K562 (cell line): ENCODE results near the gene ADGRG1. TPM values are rescaled to one million over a fixed set of nuclear protein-coding genes. Genes with fewer than 3 reads are reported as not detected.

Experiments
- ATAC-seq: fragments of 200-7000 bp; cut with Tn5 transposase; 3 replicates; pipeline ENCODE4 v1.9.1; 2020; ENCODE audit warnings: moderate library complexity
- BruUV-seq: library from RNA; stranded (reverse); fragments of 400-500 nt; replicated peaks from 2 replicates; lab custom pipeline; 2021; lab: Mats Ljungman, UMichigan
- CTCF ChIA-PET: fragments of 300-600 bp; formaldehyde crosslinking; extraction: SDS; loops from one replicate; lab custom pipeline; 2021; ENCODE audit warnings: low intra/inter-chr PET ratio; lab: Yijun Ruan, JAX
- POLR2A ChIA-PET: fragments of 300-600, 350-650 bp; sonication (Branson Sonifier 250); formaldehyde crosslinking; extraction: SDS; loops from one replicate; lab custom pipeline; 2021; ENCODE audit warnings: antibody characterized with exemption, inconsistent platforms; lab: Yijun Ruan, JAX
- DNase-seq, 4 experiments: peaks; one replicate each; pipeline versions ENCODE4 v3.0.0 to v3.0.0-alpha.2; 2011 to 2018; ENCODE audit warnings: low spot score in 3 of 4, mixed read lengths in 3 of 4; ENCODE audit errors: extremely low read depth in 1 of 4
- FAIRE-seq: peaks from 2 replicates; lab custom pipeline; 2011; peaks lifted over from hg19 to GRCh38; lab: Jason Lieb, UNC
- H2AFZ ChIP-seq: 2 replicates; pipeline ENCODE4 v1.6.0; 2011; ENCODE audit warnings: low read depth, low read length, control low read depth, inconsistent platforms
- H3K27ac ChIP-seq: fragments of 200-600 bp; 3 replicates; pipeline ENCODE4 v1.8.0; 2011; ENCODE audit warnings: low read depth, mild to moderate bottlenecking, control low read depth, inconsistent platforms, low read length, moderate library complexity, mixed read lengths; ENCODE audit errors: extremely low read depth
- H3K27me3 ChIP-seq, 2 experiments: fragments of 300-600 bp in 1 of 2; 2 replicates in 1 of 2; 3 replicates in 1 of 2; pipeline versions ENCODE4 v1.6.0 to v1.8.0; 2011; ENCODE audit warnings: inconsistent platforms in 2 of 2, low read length in 2 of 2, mild to moderate bottlenecking in 1 of 2, mixed read lengths in 1 of 2, moderate library complexity in 1 of 2; ENCODE audit not compliant: control insufficient read depth in 2 of 2, insufficient read depth in 2 of 2
- H3K36me3 ChIP-seq: fragments of 300-600 bp; 3 replicates; pipeline ENCODE4 v1.8.0; 2011; ENCODE audit warnings: mild to moderate bottlenecking, low read length, inconsistent platforms; ENCODE audit not compliant: control insufficient read depth, insufficient read depth
- H3K4me1 ChIP-seq, 2 experiments: fragments of 200-600 bp in 1 of 2; replicated peaks in 1 of 2; 2 replicates in 1 of 2; 3 replicates in 1 of 2; pipeline versions ENCODE4 v1.5.1 to v1.8.0; 2011; ENCODE audit warnings: inconsistent platforms in 2 of 2, low read length in 2 of 2, mild to moderate bottlenecking in 1 of 2, mixed read lengths in 1 of 2, moderate library complexity in 1 of 2; ENCODE audit not compliant: control insufficient read depth in 2 of 2, insufficient read depth in 2 of 2
- H3K4me2 ChIP-seq: 2 replicates; pipeline ENCODE4 v1.6.1; 2011; ENCODE audit warnings: low read length, control low read depth, inconsistent platforms, mixed read lengths; ENCODE audit not compliant: insufficient read depth
- H3K4me3 ChIP-seq: fragments of 200-600 bp; sonication (generic), shearing (Covaris generic); 2 replicates; pipeline ENCODE4 v1.5.1; 2016; ENCODE audit warnings: control low read depth, inconsistent platforms
- H3K79me2 ChIP-seq: fragments of 200-600 bp; 3 replicates; pipeline ENCODE4 v1.8.0; 2011; ENCODE audit warnings: low read length, inconsistent platforms; ENCODE audit not compliant: control insufficient read depth, insufficient read depth
- H3K9ac ChIP-seq, 2 experiments: 2 replicates each; pipeline versions ENCODE4 v1.6.0 to v1.6.1; 2011; ENCODE audit warnings: low read depth in 2 of 2, low read length in 2 of 2, control low read depth in 1 of 2, inconsistent platforms in 1 of 2, mild to moderate bottlenecking in 1 of 2, mixed read lengths in 1 of 2; ENCODE audit not compliant: insufficient read depth in 1 of 2
- H3K9me1 ChIP-seq: one replicate; pipeline ENCODE4 v1.6.0; 2011; ENCODE audit warnings: inconsistent platforms, mild to moderate bottlenecking, low read length, moderate library complexity; ENCODE audit not compliant: control insufficient read depth, insufficient read depth
- H3K9me3 ChIP-seq: replicated peaks from 2 replicates; pipeline ENCODE4 v1.5.1; 2011; ENCODE audit warnings: low read depth, low read length, inconsistent platforms; ENCODE audit not compliant: control insufficient read depth, insufficient read depth
- H4K20me1 ChIP-seq: replicated peaks from 2 replicates; pipeline ENCODE4 v1.6.1; 2011; ENCODE audit warnings: low read length, inconsistent platforms, mixed read lengths; ENCODE audit not compliant: control insufficient read depth, insufficient read depth
- MAZ ChIP-seq, 2 experiments: fragments of 450-650 bp in 1 of 2; sonication (generic) in 1 of 2; formaldehyde crosslinking; IDR thresholded peaks in 1 of 2; conservative IDR thresholded peaks in 1 of 2; 2 replicates each; pipeline versions ENCODE4 v1.4.0 to v1.5.0; 2020; ENCODE audit warnings: mild to moderate bottlenecking in 1 of 2, missing genetic modification reagents in 1 of 2
- PHF21A ChIP-seq: fragments of 450-650 bp; IDR thresholded peaks from 2 replicates; pipeline ENCODE4 v1.6.1; 2017; ENCODE audit warnings: low read depth, borderline replicate concordance
- SMAD1 ChIP-seq: fragments of 150-350 bp; IDR thresholded peaks from 2 replicates; pipeline ENCODE4 v1.6.1; 2014; ENCODE audit warnings: low read length, low read depth; ENCODE audit not compliant: partially characterized antibody
- TBP ChIP-seq: optimal IDR thresholded peaks from 2 replicates; pipeline ENCODE3; 2011; ENCODE audit warnings: low read depth, low read length, improper control_type of control experiment
- TCF7 ChIP-seq: sonication (generic); IDR thresholded peaks from 2 replicates; pipeline ENCODE4 v1.6.1; 2016; ENCODE audit warnings: antibody characterized with exemption, borderline replicate concordance
- ZNF696 ChIP-seq: fragments of 250-450 bp; sonication (Bioruptor Pico); conservative IDR thresholded peaks from 2 replicates; pipeline ENCODE4 v1.4.0; 2020; ENCODE audit warnings: mild to moderate bottlenecking, moderate library complexity
- WGBS: fragments of 100-300 bp; shearing (Covaris generic); methylation state at CpG from one replicate; pipeline ENCODE4 v1.1.6; 2016; ENCODE audit warnings: low coverage, mixed read lengths; ENCODE audit not compliant: insufficient coverage; ENCODE audit errors: missing lambda C conversion rate; 5-methylcytosine and 5-hydroxymethylcytosine counted together
- in situ Hi-C: fragments of 300-500 bp; cut with MboI; formaldehyde crosslinking; loops from 4 replicates; pipeline ENCODE4 v1.15.0; 2018; ENCODE audit warnings: inconsistent platforms, mixed read lengths
- intact Hi-C: fragments of 100-400 bp; cut with micrococcal nuclease; formaldehyde crosslinking; loops from 2 replicates; pipeline ENCODE4 v1.14.2; 2022
- polyA plus RNA-seq, 8 experiments: library from polyadenylated mRNA; depleted of rRNA in 4 of 8; stranded (reverse) in 5 of 8; unstranded in 3 of 8; fragments of >200 nt; fragmentation: Nextera tagmentation in 2 of 8; fragmentation: Illumina TruSeq in 1 of 8; extraction: Ambion mirVana in 2 of 8; extraction: Trizol in 1 of 8; gene quantifications; 2 replicates each; pipeline versions ENCODE4 v1.2.1 to v1.2.3, GENCODE V29; 2011 to 2014; ENCODE audit warnings: inconsistent platforms in 1 of 8, missing spikeins in 1 of 8
- total RNA-seq, 7 experiments: library from RNA; depleted of rRNA in 6 of 7; stranded (reverse); fragments of >200 nt in 6 of 7; fragmentation: Illumina TruSeq in 2 of 7; extraction: Trizol in 2 of 7; gene quantifications; 2 replicates each; pipeline versions ENCODE4 v1.2.1 to v1.2.3, GENCODE V29; 2011 to 2021; ENCODE audit warnings: low replicate concordance in 1 of 7
- TF ChIP-seq, protein P1 (sequence below): fragments of 250-450 bp; sonication (Bioruptor Pico); IDR thresholded peaks from 2 replicates; pipeline ENCODE4 v1.8.0; 2021; ENCODE audit warnings: mild to moderate bottlenecking, moderate library complexity
- TF ChIP-seq, protein P2 (sequence below): IDR thresholded peaks from 3 replicates; pipeline ENCODE4 v1.6.1; 2011; ENCODE audit warnings: borderline replicate concordance, mild to moderate bottlenecking, moderate library complexity; ENCODE audit not compliant: insufficient read length; ENCODE audit errors: extremely low read depth
- TF ChIP-seq, protein P3 (sequence below), 3 experiments: fragments of 200-800 bp in 1 of 3; fragments of 250-450 bp in 1 of 3; fragments of 450-650 bp in 1 of 3; sonication (Bioruptor Pico) in 1 of 3; sonication (Bioruptor generic) in 1 of 3; formaldehyde crosslinking in 1 of 3; IDR thresholded peaks; 2 replicates each; pipeline versions ENCODE4 v1.6.1 to v1.8.0; 2016 to 2022; ENCODE audit warnings: mild to moderate bottlenecking in 2 of 3, missing genetic modification characterization in 2 of 3, missing compliant biosample characterization in 1 of 3, moderate library complexity in 1 of 3
- TF ChIP-seq, protein P4 (sequence below): fragments of 450-650 bp; formaldehyde crosslinking; IDR thresholded peaks from 2 replicates; pipeline ENCODE4 v1.4.0; 2022; ENCODE audit warnings: missing genetic modification characterization

Gene ADGRG1
- total and polyA plus RNA-seq, 9 of the 15 experiments (the other 6 are each of a cell fraction or from before 2014, with no cell fraction given): 0.04 to 0.31 (median 0.16) TPM; not detected in 6

DNA sequence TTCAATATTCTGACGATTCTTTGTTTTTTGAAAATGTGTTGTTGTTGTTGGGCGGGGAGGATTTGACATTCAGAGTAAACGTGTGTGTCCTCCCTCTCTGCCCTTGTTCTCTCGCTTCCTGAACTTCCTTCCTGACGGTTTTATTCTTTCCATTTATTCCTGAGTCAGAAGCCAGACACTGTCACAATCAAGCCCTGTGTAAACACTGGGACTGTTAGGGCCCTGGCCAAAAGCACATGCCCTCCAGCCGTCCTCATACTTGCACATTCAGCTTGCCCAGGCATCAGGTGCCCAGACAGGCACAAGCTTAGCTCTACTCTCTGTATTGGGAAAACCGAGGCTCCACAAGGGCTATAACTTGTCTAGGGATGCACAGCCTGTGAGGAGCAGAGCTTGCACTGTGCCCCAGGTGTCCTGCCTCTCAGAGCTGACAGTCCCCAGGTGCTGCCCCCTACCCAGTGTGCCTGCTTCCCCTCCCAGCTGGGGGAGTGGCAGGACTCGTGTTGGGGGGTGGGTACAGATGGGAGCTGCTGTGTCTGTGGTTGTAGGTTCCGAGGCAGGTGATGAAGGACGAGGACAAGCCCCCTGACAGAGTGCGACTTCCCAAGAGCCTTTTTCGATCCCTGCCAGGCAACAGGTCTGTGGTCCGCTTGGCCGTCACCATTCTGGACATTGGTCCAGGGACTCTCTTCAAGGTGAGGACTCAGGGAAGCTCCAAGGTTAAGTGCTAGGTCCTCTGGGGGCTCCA lies 49.4 kb downstream of the ADGRG1 start:
- no peaks in the 10 kb centered on the region for H3K9me1 ChIP-seq
- TF ChIP-seq, protein P1, sequence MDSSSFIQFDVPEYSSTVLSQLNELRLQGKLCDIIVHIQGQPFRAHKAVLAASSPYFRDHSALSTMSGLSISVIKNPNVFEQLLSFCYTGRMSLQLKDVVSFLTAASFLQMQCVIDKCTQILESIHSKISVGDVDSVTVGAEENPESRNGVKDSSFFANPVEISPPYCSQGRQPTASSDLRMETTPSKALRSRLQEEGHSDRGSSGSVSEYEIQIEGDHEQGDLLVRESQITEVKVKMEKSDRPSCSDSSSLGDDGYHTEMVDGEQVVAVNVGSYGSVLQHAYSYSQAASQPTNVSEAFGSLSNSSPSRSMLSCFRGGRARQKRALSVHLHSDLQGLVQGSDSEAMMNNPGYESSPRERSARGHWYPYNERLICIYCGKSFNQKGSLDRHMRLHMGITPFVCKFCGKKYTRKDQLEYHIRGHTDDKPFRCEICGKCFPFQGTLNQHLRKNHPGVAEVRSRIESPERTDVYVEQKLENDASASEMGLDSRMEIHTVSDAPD: no peak
- TF ChIP-seq ZNF696 (CRISPR knock-in tag) (no peak), SMAD1 (no peak), MAZ (CRISPR knock-in tag; conservative IDR thresholded peaks at IDR 0.05 in 1 of 2, IDR thresholded peaks at IDR 0.05 in 1 of 2) (no peak), TCF7 (no peak), TBP (no peak), PHF21A (no peak)
- TF ChIP-seq, protein P2, sequence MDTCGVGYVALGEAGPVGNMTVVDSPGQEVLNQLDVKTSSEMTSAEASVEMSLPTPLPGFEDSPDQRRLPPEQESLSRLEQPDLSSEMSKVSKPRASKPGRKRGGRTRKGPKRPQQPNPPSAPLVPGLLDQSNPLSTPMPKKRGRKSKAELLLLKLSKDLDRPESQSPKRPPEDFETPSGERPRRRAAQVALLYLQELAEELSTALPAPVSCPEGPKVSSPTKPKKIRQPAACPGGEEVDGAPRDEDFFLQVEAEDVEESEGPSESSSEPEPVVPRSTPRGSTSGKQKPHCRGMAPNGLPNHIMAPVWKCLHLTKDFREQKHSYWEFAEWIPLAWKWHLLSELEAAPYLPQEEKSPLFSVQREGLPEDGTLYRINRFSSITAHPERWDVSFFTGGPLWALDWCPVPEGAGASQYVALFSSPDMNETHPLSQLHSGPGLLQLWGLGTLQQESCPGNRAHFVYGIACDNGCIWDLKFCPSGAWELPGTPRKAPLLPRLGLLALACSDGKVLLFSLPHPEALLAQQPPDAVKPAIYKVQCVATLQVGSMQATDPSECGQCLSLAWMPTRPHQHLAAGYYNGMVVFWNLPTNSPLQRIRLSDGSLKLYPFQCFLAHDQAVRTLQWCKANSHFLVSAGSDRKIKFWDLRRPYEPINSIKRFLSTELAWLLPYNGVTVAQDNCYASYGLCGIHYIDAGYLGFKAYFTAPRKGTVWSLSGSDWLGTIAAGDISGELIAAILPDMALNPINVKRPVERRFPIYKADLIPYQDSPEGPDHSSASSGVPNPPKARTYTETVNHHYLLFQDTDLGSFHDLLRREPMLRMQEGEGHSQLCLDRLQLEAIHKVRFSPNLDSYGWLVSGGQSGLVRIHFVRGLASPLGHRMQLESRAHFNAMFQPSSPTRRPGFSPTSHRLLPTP: no peak
- TF ChIP-seq, protein P3, sequence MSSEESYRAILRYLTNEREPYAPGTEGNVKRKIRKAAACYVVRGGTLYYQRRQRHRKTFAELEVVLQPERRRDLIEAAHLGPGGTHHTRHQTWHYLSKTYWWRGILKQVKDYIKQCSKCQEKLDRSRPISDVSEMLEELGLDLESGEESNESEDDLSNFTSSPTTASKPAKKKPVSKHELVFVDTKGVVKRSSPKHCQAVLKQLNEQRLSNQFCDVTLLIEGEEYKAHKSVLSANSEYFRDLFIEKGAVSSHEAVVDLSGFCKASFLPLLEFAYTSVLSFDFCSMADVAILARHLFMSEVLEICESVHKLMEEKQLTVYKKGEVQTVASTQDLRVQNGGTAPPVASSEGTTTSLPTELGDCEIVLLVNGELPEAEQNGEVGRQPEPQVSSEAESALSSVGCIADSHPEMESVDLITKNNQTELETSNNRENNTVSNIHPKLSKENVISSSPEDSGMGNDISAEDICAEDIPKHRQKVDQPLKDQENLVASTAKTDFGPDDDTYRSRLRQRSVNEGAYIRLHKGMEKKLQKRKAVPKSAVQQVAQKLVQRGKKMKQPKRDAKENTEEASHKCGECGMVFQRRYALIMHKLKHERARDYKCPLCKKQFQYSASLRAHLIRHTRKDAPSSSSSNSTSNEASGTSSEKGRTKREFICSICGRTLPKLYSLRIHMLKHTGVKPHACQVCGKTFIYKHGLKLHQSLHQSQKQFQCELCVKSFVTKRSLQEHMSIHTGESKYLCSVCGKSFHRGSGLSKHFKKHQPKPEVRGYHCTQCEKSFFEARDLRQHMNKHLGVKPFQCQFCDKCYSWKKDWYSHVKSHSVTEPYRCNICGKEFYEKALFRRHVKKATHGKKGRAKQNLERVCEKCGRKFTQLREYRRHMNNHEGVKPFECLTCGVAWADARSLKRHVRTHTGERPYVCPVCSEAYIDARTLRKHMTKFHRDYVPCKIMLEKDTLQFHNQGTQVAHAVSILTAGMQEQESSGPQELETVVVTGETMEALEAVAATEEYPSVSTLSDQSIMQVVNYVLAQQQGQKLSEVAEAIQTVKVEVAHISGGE (CRISPR knock-in tag; IDR thresholded peaks at IDR 0.05): no peak
- TF ChIP-seq, protein P4, sequence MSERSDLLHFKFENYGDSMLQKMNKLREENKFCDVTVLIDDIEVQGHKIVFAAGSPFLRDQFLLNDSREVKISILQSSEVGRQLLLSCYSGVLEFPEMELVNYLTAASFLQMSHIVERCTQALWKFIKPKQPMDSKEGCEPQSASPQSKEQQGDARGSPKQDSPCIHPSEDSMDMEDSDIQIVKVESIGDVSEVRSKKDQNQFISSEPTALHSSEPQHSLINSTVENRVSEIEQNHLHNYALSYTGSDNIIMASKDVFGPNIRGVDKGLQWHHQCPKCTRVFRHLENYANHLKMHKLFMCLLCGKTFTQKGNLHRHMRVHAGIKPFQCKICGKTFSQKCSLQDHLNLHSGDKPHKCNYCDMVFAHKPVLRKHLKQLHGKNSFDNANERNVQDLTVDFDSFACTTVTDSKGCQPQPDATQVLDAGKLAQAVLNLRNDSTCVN (CRISPR knock-in tag): no peak

More for the DNA sequence above, 49.4 kb downstream of the ADGRG1 start:
- no peaks in the 10 kb centered on the region for H3K9me3 ChIP-seq
- peak overlapping the region; percentile 29; the same call in 1 of the 2 replicates for H2AFZ ChIP-seq
- H3K9ac ChIP-seq: 0 out of 4 replicates have a peak overlapping the region, but pooled peaks of 1 of the 2 experiments have one; percentile 2
- intact Hi-C loops: no loop called here
- FAIRE-seq (no peak), ATAC-seq (no peak), DNase-seq (no peak)
- ChIA-PET POLR2A (interaction anchor here (0.6 to 2.5 kb wide), 3 partner anchors 8 to 65 kb away, joined by 3 to 8 read pairs (median 3); no protein-coding TSS in a partner anchor), CTCF (no interaction called here)
- 45% methylated on average over 14 of the region's 14 CpGs for WGBS
- no peaks in the 10 kb centered on the region for H4K20me1 ChIP-seq
- BruUV-seq: no TSS peak
- H3K27me3 ChIP-seq: 0 out of 5 replicates have a peak, but pooled peaks cover 0 to 5% of the 10 kb centered on the region in 2 experiments
- no peak overlapping the region for H3K27ac ChIP-seq
- H3K4me3 ChIP-seq: no peak overlapping the region
- H3K36me3 ChIP-seq: no peaks in the 10 kb centered on the region
- peaks cover 18 to 39% of the 10 kb centered on the region in 2 experiments for H3K4me1 ChIP-seq
- no peak overlapping the region for H3K4me2 ChIP-seq
- H3K79me2 ChIP-seq: no peaks in the 10 kb centered on the region
- in situ Hi-C loops: no loop called here
